DLD1 (cell line): ENCODE results near the gene CASP3.
"Not testable (repeated sequence)": the region's sequence is repeated elsewhere in the genome, so short reads cannot be mapped to it uniquely, and the experiment has no call there.

Source experiments
- in situ Hi-C: cut with HindIII; loops from 2 replicates; pipeline ENCODE4 v1.10.0; 2017; ENCODE audit warnings: low sequenced_read_pairs

CASP3 gene

GRCh38 chr4:184636144-184636543 lies 13.1 kb downstream of the CASP3 start:
- in situ Hi-C loops = no loop called here

- in situ Hi-C loops = no loop called here
These were observed 13.9 kb downstream of the CASP3 start for GRCh38 chr4:184635381-184635780.

GRCh38 chr4:184632842-184633241 lies 16.4 kb downstream of the CASP3 start:
- in situ Hi-C loops = no loop called here

- in situ Hi-C loops = no loop called here
These were observed 21.1 kb downstream of the CASP3 start for GRCh38 chr4:184628103-184628502.

- in situ Hi-C loops = not testable (repeated sequence)
These were observed 23.3 kb downstream of the CASP3 start for GRCh38 chr4:184625783-184626596.

GRCh38 chr4:184624972-184625554 lies 24.2 kb downstream of the CASP3 start:
- in situ Hi-C loops = no loop called here

- in situ Hi-C loops = not testable (repeated sequence)
These were observed 24.7 kb downstream of the CASP3 start for GRCh38 chr4:184624504-184624903.

- in situ Hi-C loops = no loop called here
These were observed 27.7 kb downstream of the CASP3 start for GRCh38 chr4:184621518-184621917.

GRCh38 chr4:184620212-184620867 lies 28.9 kb downstream of the CASP3 start:
- in situ Hi-C loops = no loop called here

- in situ Hi-C loops = no loop called here
These were observed 31.5 kb downstream of the CASP3 start for GRCh38 chr4:184617600-184618196.

- in situ Hi-C loops = no loop called here
These were observed 32.4 kb downstream of the CASP3 start for GRCh38 chr4:184616633-184617551.

- in situ Hi-C loops = not testable (repeated sequence)
These were observed 33.1 kb downstream of the CASP3 start for GRCh38 chr4:184616168-184616567.

GRCh38 chr4:184614509-184614908 lies 34.7 kb downstream of the CASP3 start:
- in situ Hi-C loops = no loop called here

GRCh38 chr4:184613405-184613804 lies 35.8 kb downstream of the CASP3 start:
- in situ Hi-C loops = no loop called here

- in situ Hi-C loops = no loop called here
These were observed 37.2 kb downstream of the CASP3 start for GRCh38 chr4:184612074-184612473.

- in situ Hi-C loops = not testable (repeated sequence)
These were observed 41.8 kb downstream of the CASP3 start for GRCh38 chr4:184607429-184607828.

- in situ Hi-C loops = not testable (repeated sequence)
These were observed 46.4 kb downstream of the CASP3 start for GRCh38 chr4:184602857-184603256.

GRCh38 chr4:184600982-184601381 lies 48.3 kb downstream of the CASP3 start:
- in situ Hi-C loops = not testable (repeated sequence)

GRCh38 chr4:184599492-184600135 lies 49.6 kb downstream of the CASP3 start:
- in situ Hi-C loops = no loop called here
